NOMO-1 treated with dmso at 0.1 percent for 144 hours (cell line): ENCODE results near the gene KCNMA1.

Experiments
- DNase-seq: peaks from one replicate; lab custom pipeline; 2025; ENCODE audit not compliant: unreplicated experiment; lab: John Stamatoyannopoulos, UW

Gene KCNMA1

GRCh38 chr10:77513220-77513619, 124.4 kb downstream of the KCNMA1 start:
- no peak for DNase-seq

- no peak for DNase-seq
Measured at GRCh38 chr10:77512219-77512578, 125.4 kb downstream of the KCNMA1 start.

GRCh38 chr10:77511498-77512218, 126.0 kb downstream of the KCNMA1 start:
- DNase-seq: no peak

DNA sequence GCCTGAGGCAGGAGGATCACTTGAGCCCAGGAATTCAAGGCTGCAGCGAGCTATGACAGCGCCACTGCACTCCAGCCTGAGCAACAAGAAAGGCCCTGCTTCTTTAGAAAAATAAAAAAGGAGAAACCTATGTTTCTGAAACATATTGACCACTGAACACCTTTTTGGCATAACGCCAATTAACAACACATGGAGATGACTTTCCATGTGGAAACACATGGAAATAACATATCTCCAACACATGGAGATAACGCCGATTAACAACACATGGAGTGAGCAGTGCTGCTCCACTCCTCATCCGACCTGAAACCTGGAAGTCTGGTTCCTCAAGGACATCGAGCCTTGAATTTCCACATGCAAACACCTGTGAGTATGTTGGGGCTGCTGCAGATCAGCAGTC, 126.9 kb downstream of the KCNMA1 start:
- no peak for DNase-seq

DNA sequence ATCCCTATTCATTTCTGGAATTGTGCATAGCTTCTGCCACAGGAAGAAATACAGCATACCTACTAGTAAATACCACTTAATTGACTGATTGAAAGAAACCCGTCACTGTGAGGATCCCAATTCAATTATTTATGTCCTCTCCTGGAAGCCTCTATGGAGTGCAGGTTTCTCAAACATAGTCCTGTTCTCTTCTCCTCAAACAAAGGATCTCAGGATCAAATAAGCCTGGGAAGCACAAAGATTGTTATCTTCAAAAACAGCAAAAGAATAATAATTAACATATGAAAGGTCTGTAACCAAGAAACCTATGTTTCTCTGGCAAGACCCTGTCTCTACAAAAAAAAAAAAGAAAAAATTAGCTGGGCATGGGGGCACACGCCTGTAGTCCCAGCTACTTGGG, 127.3 kb downstream of the KCNMA1 start:
- DNase-seq: no peak

- no peak for DNase-seq
Measured at GRCh38 chr10:77509391-77509790, 128.2 kb downstream of the KCNMA1 start.

GRCh38 chr10:77507291-77507880, 130.2 kb downstream of the KCNMA1 start:
- DNase-seq: no peak

DNA sequence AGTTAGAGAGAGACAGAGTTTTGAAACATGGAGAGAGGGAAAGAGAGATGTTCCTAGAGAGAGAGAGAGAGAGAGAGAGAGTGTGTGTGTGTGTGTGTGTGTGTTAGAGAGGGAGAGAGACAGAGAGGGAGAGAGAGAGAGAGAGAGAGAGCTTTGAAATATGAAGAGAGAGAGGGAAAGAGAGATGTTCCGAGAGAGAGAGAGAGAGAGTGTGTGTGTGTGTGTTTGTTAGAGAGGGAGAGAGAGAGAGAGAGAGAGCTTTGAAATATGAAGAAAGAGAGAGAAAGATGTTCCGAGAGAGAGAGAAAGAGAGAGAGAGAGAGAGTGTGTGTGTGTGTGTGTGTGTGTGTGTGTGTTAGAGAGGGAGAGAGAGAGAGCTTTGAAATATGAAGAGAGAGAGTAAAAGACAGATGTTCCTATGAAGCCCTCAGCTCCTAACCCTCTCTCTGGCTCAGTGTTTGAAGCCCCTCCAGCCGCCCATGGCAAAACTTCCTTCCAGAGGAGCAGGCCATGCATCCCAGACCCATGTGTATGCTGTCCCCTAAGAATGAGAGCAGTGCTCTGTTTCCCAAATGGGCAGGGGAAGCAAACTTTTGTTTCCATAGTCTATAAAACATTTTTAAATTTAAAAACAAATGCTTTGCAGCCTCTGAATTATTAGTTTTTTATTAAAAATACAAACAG, 130.9 kb downstream of the KCNMA1 start:
- DNase-seq: no peak

DNA sequence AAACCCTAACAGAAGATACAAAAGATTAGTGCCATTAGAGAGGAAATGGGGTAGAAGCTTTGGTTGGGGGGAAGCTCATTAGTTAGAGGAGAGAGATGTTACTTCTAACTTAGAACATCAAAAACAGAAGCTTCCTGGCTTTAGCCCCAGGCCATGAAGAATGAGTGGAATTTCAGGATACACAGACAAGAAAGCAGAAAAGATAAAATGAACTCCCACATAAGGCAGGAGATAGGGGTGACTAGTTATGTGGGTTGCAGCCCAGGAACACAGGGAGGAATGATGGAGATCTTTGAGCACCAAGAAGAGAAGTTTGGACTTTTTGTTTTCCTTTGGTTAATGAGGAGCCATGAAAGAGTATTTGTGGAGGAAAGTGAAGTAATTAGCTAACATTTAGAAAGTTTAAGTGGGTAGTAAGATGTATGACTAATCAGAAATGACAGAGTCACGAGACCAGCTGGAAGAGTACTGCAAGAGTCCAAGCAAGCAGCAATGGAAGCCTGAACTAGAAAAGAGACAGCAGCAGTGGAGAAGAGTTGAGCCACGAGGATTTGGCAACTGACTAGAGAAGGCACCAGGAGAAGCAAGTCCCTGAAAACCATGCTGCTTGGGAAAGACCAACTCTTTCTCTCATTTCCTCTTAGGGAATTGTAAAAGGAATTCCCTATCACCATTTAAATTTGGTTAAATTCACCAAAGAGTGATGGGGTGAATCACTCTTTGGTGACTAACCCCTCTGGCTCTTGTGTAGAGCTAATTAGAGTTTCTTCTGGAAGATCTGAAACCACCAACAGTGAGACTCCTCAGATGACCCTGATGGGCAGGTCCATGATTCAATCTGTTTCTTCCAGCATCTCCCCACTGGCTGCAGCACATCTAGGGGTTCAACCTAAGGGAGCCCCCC, 131.9 kb downstream of the KCNMA1 start:
- no peak for DNase-seq

DNA sequence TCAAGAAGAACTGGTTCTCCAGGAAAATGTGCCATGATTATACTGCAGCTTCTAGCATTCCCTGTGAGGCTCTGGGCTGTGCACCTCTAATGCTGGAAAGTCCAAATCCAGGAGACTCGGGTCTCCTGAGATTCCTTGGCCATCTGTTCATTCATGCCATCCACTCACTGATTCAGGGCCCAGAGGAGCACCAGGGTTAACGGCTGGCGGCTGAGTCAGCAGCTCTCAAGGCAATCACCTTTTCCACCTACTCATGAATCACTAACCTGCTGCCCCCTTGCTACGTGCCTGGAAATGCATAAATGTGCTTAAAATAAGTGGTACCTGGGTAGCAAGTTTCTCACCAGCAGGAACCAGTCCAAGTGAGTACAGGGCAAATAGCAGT, 132.7 kb downstream of the KCNMA1 start:
- no peak for DNase-seq

GRCh38 chr10:77504196-77504872, 133.3 kb downstream of the KCNMA1 start:
- no peak for DNase-seq

DNA sequence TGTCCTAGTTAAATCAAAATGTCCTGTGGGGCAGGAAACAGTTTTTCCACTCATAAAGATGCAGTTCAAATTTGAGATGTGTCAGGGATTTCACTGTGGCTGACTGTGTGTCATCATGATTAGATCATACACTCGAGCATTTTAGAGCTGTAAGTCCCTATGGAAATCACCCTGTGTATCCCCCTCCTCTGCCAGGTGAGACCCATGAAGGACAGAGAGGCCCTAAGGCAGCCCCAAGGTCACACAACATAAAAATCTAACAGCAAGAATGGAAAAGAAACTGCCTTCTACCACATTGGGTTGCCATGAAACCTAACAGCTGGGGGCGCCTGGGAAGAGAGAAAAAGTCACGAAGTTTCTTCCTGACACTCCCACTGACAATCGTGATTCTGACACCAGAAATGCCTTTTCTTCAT, 135.8 kb downstream of the KCNMA1 start:
- DNase-seq: no peak

DNA sequence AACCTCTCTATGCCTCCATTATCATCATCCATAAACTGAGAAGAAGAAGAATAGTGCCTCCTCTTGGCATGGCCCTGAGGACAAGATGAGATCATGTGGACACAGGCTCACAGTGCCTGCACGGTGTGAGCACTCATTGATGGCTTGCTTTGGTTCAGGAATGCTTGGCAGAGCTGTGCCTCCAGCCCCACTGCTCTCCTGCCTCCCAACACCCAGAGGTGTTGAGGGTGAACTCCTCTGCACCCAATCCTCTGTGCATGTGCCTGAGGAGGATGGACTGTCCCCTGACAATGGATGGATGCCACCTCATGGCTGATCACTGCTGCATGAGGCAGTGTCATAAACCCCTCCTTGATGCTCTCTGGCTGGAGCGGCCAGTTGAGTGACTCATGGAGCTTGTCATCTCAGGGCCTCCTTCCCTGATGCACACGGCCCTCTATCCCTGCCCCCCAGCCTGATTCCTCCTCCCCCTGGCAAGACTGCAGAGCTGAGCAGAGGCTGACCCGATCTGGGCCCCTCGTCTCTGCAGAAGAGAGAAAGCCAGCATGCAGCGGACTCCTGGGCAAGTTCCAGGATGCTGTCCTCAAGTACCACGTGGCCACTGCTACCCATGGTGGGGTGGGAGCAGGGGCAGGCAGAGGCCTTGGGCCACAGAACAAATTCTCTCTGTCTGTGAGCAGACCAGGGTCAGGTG, 136.3 kb downstream of the KCNMA1 start:
- no peak for DNase-seq

DNA sequence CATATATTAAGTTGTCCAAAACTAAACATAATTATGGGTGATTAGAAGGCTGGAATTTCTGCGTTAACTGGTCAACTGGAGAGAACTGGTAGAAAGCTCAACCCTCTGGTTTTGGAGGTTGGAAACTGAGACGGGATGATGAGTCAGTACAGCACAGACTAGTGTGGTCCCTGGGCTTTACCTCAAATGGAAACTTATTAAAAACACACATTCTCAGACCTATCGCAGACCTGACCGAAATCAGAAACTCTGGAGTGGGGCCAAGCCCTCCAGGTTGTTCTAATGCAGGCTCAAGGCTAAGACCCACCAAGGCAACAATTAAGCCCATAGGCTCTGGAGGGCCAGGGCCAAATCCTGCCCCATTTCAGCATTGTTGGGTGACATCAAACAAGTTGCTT, 136.9 kb downstream of the KCNMA1 start:
- DNase-seq: no peak

GRCh38 chr10:77498829-77499228, 138.8 kb downstream of the KCNMA1 start:
- no peak for DNase-seq

DNA sequence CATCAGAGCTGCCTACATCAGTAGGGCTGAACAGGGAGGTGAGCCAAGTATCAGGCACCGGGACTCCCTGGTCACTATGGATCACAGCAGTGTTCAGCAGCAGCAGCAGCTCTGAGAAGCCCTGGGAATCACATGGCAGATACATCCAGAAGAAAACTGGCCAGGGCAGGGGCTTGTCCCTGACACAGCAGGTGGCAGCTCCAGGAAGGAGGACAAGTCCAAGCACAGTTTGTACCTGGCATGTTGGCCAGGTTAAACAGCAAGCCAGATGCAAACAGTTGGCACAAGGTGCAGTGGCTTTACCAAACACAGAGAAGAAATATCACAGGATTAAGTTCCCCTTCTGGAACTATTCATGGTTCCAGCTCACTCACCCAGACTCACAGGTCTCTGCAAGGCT, 139.4 kb downstream of the KCNMA1 start:
- no peak for DNase-seq

DNA sequence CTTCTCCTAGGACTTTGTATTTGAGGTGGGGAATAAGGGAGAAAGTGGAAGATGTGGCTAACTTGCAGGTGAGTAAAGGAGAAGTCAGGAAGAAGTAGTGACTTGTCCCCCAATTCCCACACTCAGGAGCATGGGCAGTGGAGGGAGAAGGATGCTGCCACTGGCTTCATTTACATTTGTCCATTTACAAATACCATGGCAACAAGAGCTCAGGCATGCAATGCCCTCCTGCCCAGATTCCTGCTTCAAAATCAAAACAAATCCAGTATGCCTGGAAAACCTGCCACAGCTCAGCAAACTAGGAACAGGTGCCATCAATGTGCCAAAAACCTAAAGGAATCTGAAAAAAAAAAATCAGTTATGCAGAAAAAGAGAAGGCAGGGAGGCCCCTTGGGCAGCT, 139.9 kb downstream of the KCNMA1 start:
- DNase-seq: no peak

- no peak for DNase-seq
Measured at GRCh38 chr10:77496941-77497420, 140.6 kb downstream of the KCNMA1 start.

GRCh38 chr10:77494756-77495541, 142.7 kb downstream of the KCNMA1 start:
- no peak for DNase-seq
